GM18907 (cell line): ENCODE data around the gene DAP.

Experiments
- ATAC-seq: cut with Tn5 transposase; IDR thresholded peaks from one replicate; pipeline ENCODE4 v1.9.1; 2021; ENCODE audit warnings: mild to moderate bottlenecking, moderate library complexity; ENCODE audit not compliant: unreplicated experiment

The DAP gene

DNA sequence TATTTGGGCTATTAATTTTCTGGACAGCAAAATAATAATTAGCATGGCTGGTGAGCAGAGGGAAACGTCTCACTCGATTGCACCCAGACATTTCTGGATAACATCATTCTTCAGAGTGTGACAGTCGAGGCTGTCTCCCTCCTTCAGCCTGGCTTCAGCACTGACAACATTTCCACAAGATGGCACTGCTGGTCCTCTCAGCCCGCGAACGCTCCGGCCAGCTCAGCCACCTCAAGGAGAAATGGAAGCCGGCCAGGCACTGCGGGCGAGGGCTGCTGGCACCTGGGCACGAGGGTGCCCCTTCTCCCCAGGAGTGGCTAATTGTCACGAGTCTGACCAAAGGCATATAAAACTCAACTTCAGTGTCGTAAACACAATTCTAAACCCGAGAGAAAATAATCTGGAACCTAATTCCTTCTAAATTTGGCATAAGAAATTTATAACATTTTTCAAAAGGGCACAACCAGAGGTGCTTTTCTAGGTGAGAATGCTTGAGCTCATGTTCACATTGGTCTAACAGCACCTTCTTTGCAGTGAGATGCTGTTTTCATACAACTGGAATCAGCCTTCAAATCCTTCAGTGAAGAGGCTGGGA is 65.9 kb downstream of the DAP start:
- peak; percentile 34 for ATAC-seq

DNA sequence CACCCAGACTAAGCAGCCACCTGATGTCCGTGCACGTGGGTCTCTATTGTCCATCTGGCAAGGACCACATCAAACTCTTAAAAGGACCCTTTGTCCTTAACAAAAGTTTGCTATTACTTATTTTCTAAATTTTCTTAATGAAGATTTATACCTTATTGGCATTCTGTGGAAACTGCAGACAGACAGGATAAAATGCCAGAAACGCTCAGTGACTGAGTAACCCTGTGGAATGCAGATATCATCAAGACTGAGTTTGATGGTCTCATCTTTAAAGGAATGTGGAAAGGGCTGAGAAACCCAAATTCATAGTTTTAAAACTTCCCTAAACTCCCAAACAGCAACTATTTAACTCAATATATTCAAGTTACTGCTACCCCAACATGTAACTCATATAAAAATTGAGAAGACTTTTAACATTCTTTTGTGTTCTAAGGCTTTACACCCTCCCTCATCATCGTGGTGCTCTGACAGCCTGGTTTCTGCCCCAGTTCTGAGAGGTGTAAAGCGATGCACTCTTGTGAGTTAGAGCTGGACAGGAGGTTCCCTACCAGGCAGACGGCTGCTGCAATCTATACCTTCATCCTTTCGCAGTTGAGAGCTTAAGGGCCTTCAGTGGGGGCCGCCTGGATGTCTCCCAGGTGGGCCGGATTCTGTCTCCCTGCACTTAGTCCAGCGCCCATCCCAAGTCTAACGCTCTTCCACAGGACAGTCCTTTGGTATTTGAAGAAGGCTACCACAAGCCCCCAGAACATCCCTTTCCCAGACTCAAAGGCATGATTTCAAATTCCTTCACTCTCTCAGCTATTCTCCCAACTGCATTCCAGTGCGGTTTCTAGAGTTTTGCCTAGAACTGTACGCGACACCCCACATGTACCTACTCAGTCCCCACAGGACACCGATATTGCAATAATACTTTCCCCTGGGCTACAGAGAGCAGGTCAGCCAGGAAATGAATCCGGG is 68.9 kb downstream of the DAP start:
- no peak for ATAC-seq

DNA sequence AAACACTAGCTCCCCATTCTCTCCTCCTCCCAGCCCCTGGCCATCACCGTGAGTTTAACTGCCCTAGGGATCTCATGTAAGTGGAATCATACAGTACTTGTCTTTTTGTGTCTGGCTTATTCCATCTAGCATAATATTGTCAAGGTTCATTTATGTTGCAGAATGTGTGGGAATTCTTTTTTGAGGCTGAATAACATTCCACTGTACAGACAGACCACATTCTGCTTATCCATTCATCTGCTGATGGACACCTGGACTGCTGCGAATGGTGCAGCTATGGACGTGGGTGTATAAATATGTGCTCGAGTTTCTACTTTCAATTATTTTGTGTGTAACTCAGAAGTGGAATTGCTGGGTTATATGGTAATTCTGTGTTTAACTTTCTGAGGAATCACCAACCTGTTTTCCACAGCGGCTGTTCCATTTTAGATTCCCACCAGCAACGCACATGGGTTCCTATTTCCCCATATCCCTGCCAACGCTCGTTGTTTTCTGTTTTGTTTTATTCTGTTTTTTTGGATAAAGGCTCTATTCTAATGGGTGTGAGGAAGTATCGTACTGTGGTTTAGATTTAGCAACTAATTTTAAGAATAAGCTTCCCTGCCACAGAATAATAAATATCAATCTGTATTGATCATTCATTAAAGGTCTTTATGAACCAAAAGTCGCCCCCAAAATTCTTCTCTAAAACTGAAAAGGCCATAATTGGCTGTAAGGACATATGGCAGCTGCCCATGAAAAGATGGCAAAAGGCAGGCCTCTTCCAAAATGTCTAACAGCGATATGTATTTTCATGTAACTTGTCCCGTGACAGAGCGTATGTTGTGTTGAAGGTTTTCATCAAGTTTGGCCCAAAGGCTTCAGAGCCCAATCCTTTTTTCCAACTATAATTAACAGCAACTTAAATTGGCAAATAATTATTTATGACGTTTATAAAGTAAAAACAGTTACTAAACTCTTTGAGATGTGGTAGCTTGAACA is 70.3 kb downstream of the DAP start:
- ATAC-seq: no peak

DNA sequence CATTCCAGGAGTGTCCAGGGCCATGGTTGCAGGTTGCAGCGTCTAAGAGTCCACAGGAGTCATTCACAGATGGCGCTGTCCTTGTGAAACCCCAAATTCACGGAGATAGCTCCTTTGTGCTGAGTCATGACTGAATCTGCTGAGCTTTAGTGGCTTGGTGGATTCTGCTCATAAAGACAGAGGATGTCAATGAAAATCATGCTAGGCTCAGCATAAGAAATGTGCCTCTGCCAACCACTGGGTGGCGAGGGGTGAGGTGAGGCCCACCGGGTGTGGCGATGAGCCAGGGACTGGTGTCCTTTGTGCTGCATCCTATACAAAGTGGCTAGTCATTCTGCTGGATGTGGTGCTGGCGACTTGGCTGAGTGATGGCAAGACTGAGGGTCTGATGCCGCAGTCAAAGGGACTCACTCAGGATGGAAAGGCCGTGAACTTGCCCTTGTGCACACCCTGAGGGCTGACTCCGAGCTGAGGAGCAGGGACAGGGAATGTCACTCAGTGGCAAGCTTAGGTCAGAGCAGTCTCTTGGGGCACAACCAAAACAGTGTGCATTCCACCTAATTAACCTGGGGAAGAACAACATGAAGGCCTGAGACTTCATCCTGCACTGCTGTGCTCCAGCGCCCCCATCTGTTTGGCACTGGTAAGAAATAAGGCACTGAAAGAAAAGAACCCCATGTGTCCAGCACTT is 71.5 kb downstream of the DAP start:
- peak; percentile 43 for ATAC-seq

DNA sequence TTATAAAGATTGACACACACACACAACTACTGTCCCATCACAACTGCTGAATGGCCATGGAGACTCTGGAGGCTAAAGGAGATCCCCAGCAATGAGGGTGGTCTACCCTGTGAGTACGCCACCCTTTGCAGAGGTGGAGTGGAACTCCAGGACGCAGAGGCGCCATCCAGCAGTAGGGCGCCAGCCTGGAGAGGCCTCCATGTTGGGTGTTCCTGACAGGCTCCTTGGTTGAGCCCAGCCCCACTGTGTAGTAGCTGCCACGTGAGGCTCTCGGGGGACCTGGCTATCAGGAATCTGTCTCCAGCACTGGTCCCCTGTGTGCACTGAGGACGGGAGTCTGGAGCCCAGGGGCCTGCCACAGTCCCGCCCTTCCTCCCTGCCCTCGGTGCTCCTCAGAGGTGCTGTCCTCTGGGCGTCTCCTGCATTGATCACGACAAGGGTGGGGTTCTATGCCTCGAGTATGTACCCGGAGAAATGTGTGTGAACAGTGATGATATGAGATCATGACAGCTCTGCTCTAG is 72.3 kb downstream of the DAP start:
- no peak for ATAC-seq

DNA sequence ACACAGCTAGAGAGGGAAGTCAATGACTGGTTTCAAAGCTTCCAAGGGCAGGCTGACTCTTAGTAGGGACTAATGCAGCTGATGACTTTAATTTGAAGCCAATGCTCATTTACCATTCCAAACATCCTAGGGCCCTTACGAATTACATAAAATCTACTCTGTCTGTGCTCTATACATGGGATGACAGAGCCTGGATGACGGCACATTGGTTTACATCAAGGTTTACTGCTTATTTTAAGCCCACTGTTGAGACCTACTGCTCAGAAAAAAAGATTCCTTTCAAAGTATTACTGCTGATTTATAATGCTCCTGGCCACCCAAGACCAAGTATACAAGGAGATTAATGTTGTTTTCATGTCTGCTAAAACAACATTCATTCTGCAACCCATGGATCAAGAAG is 74.1 kb downstream of the DAP start:
- no peak for ATAC-seq

DNA sequence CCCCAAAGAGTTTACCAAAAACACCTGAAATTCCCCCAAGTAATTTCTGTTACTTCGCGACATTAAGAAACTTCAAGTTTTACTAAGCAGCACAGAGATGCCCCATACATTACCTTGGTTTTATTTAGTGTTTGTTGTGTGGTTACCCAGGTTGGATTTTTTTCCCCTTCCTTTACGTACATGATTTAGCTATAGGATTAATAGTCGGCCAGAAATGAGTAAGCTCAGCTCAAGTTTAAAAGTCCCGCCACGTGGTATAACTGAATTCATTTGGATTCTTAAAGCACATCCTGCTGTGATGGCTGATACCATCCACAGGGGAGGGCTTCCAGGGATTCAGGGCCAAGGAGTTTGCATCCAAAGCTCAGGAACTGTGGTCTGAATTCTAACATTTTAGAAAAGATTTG is 75.9 kb downstream of the DAP start:
- ATAC-seq: peak; percentile 74

DNA sequence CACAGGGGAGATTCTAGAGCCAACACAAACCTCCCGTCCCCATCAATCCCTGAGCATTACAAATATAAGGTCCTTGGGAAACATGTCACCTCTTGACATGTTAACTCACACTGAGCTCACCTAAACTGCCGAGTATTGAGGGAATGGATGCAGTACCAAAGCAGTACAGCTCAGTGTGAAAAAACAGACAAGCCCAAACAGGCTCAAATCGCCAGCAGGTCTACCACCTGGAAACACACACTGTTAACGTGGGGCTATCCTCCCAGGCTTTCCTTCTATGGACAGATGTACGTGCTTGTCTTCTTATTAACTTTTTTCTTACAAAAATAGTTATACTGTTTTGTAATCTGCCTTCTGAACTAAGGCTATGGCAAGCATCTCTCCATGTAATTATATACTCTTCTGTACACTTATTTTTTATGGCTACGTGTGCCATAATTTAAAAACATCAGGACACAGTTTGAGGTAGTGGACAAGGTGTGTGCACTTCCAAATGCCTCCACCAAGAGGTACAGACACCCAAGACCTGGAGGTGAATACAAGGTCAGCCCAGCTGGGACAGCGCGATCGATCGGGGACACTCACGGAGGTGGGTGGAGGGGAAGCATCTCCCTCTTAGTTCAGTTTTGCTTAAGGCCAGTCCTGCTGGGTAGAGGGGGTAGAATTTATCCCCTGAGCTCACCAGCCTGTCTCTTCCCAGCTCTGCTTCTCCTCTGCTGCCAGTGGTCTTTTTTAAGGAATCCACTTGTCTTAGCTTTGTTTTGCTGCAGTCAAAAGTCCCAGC is 76.5 kb downstream of the DAP start:
- peak; percentile 46 for ATAC-seq

DNA sequence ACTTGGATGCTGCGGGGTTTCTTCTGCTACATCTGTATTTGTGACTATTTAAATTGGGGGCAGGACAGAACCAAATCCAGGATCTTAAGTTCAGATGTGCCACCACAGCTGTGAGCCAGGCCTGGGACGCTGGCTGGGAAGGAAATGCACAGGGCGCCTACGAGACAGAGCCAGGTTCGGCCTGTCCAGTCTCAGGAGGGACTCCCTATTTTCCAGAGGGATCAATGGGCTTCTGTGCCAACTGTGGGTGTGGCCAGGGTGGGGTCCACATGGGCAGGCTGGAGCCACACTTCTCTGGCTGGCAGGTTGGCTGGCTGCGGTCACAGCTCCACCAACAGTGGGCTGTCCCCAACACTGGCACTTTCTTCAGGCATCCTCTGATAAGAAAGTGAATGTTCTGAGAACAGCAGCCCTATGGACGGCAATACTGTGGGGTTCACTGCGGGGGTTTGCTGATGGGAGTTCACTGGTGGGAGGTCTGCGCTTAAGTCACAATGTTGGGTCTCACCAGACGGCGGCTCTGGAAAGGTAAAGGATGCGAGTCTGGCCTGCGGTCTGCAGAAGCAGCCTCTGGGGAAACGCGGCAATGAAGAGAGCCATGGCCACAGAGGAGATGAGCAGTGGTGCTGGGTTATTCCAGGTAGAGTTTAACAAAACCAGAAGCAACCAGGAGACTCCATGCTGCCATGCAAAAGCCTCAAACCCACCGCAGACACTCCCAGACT is 78.1 kb downstream of the DAP start:
- ATAC-seq: no peak

DNA sequence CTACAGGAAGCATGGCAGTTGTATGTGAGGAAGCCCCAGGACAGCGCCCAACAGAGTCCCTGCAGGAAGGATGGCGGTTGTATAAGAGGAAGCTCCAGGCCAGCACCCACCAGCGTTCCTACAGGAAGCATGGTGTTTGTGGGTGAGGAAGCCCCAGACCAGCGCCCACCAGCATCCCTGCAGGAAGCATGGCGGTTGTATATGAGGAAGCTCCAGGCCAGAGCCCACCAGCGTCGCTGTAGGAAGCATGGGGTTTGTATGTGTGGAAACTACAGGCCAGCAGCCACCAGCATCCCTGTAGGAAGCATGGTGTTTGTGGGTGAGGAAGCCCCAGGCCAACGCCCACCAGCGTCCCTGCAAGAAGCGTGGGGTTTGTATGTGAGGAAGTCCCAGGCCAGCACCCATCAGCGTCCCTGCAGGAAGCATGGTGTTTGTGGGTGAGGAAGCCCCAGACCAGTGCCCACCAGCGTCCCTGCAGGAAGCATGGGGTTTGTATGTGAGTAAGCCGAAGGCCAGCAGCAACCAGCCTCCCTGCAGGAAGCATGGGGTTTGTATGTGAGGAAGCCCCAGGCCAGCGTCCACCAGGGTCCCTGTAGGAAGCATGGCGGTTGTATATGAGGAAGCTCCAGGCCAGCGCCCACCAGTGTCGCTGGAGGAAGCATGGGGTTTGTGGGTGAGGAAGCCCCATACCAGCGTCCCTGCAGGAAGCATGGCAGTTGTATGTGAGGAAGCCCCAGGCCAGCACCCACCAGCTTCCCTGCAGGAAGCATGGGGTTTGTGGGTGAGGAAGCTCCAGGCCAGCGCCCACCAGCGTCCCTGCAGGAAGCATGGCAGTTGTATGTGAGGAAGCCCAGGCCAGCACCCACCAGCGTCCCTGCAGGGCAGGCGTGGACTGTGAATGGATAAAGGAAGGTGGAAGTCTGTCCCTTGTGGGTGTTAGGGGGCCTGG is 79.0 kb downstream of the DAP start:
- no peak for ATAC-seq

DNA sequence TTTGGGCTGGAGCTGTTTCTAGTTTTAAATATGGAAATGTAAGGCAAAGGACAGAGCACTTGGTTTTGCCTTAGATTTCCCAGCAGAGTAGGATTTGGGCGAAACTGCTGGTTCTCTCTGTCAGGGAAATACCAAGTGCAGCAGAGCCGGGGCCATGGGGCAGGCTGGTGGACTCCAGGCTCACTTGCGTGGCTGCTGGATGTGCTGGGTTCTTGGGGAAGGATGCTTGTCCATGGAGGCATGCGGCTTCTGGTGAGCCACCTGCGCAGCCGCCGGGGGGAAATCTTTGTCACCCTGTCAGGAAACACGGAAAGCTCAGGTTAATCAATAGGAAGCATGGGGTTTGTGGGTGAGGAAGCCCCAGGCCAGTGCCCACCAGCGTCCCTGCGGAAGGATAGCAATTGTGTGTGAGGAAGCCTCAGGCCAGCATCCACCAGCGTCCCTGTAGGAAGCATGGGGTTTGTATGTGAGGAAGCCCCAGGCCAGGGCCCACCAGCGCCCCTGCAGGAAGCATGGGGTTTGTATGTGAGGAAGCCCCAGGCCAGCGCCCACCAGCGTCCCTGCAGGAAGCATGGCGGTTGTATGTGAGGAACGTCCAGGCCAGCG is 80.1 kb downstream of the DAP start:
- ATAC-seq: no peak

DNA sequence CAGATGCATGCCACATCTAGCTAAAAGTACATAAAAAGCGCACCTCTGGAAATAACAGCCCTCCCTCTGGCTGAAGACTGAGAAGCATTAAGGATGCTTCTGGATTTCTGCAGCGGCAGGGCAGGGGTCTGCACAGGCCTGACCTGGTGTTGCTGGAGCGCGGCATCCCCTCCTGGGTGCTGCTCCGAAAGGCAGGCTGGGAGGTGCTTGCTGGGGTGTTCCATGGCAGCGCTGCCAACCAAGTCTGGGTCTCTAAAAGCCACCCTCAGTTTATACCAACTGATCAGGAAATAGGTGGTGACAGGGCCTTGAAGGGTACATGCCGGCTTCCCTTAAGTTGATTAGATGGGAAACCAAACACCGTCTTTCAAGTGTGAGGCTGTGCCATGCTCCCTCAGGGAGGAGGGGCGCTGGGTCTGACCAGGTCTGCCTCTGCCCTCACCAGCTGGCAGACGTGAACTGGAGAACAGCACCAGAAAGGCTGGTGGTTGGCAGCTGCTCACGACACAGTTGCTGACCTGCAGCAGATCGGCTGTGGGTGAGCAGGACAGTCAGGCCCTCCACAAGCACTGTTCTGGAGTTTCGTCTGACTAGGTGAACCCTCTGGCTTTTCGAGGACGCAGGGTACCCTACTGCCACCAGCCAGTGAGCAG is 81.6 kb downstream of the DAP start:
- no peak for ATAC-seq

DNA sequence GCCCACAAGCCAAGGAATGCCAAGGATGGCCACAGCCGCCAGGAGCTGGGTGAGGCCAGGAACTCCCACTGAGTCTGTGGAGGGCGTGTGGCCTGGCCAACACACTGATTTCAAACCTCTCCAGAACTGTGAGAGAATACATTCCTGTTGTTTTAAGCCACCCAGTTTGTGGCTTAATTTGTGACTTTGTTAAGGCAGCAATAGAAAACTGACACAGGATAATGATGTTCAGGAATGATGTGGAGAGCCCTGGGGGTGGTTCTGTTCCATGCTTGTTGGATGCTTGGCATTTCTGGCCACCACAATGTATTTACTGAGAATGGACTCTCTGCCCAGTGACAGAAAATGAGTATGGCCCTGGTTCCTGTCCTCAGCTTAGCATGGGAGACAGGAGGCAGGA is 82.8 kb downstream of the DAP start:
- no peak for ATAC-seq

DNA sequence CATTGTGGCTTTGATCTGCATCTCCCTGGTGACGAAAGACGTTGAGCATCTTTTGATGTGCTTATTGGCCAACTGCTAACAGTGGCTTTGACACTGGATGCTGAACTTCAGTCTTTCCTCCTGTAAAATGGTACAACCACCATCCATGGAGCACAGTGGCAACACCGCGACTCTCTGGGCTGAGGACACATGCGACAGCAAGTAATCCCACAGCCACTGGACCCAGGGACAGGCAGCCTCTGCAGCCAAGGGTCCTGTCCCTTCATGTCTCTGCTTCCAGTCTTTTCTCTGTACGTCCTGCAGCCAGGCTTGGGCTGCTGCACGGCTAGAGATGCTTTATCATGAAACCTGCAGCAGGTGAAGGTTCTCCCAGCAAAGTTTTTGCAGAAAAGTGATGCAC is 83.5 kb downstream of the DAP start:
- no peak for ATAC-seq

DNA sequence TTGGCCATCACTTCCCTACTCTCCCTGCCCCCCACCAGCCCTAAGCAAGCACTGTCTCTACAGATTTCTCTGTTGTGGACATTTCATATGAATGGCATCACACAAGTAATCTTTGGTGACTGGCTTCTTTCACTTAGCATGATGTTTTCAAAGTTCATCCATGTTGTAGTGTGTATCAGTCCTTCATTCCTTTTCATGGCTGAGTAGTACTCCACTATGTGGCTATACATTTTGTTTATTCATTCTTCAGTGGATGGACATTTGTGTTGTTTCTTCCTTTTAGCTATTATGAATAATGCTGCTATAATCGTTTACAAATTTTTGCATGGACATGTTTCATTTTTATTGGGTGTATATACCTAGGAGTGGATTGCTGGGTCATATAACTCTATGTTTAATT is 84.1 kb downstream of the DAP start:
- ATAC-seq: no peak

DNA sequence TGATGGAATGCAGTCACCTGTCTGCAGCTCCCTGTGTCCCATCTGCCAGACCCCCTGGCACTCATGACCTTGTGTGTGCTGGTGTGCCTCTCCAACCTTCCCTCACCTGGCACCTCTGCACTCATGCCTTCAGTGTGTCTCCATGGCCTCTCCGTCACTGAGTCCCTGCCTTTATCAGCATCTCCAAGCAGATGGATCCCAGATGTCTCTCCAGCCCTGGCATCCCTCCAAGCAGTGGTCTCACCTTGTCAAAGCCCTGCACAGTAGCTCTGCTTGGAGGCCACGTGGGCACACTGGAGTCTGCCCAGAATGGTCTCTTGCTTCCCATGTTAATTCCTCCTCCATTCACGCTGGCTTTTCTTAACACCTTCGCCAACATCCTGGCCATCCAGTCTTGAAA is 84.8 kb downstream of the DAP start:
- no peak for ATAC-seq

DNA sequence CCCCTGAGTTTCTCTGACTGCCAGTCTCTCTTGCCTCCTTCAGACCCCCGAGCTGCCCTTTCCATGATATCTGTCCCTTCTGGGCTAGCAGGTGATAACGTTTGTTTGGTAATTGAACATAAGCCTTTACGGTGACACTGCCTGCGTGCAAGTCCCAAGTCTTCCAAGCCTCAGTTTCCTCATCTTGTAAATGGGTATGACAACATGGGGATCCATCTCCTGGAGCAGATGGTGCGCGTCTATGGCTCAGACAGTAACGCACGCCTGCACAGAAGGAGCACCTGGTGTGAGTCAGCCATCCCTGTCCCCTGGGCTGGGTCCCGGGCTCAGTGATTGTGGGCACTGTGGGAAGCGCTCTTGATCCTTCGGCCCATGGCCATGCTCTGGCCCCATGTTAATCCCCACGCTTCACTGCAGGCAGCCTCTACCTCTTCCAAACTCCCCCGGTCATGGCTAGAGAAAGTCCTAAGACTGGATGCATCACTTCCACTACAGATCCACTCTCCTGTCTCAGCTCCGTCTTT is 85.8 kb downstream of the DAP start:
- no peak for ATAC-seq
